ENCODE results near the gene EHHADH.

Gene EHHADH

GRCh38 chr3:185144784-185145183 lies 109.1 kb downstream of the EHHADH start:
- no peak for DNase-seq (ENCODE audit: low spot score)
